ENCODE results near the gene PATE3.

The PATE3 gene, protein sequence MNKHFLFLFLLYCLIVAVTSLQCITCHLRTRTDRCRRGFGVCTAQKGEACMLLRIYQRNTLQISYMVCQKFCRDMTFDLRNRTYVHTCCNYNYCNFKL

DNA sequence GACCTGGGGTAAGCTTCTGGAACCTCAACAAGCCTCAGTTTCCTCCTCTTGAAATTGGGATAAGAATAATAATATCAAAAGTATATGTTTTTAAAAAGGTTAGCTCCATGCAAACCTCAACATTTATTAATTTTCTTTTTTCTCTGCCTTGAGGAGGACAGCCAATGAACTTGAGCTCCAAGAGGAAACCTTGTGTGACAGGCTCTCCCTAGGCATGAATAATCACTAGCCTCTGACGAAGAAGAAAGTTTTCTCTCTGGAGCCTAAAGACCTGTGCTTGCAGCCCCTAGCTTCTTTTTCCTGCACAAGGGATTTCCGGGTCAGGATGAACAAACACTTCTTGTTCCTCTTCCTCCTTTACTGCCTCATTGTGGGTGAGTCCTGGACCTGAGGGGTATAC is at the start of gene PATE3:
TSS of gene PATE3 (plus strand) at position 301 of the 400 bp plus-strand sequence. CDS start at position 326, 25 bp downstream.
- no peak for DNase-seq (ENCODE audit: low spot score)

DNA sequence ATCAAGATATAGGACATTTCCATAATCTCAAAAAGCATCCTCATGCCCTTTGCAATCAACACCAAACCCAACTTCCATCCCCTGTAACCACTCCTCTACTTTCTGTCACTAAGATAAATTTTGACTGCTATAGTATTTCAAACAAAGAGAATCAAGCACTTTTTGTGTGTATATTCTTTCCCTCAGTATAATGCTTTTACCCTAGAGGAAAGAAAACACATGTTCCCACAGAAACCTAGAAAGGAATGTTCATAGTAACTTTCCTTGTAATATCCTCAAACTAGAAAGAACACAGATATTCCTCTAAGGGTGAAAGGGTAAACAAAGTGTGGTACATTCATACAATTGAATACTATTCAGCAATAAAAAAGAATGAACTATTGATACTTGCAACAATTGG is 47.3 kb upstream of the PATE3 start:
- no peak for DNase-seq (ENCODE audit: low spot score)

GRCh38 chr11:125743681-125744080 is 44.2 kb upstream of the PATE3 start:
- DNase-seq (ENCODE audit: low spot score) = no peak

GRCh38 chr11:125745979-125746378 is 41.9 kb upstream of the PATE3 start, which contains the start of gene PATE1:
PATE1 (plus strand) TSS chr11:125746279; CDS start chr11:125746305, 26 bp downstream.
- DNase-seq (ENCODE audit: low spot score) = no peak

GRCh38 chr11:125750629-125751028 is 37.3 kb upstream of the PATE3 start:
- no peak for DNase-seq (ENCODE audit: low spot score)

- DNase-seq (ENCODE audit: low spot score) = no peak
These were observed 31.9 kb upstream of the PATE3 start for GRCh38 chr11:125756050-125756449.

DNA sequence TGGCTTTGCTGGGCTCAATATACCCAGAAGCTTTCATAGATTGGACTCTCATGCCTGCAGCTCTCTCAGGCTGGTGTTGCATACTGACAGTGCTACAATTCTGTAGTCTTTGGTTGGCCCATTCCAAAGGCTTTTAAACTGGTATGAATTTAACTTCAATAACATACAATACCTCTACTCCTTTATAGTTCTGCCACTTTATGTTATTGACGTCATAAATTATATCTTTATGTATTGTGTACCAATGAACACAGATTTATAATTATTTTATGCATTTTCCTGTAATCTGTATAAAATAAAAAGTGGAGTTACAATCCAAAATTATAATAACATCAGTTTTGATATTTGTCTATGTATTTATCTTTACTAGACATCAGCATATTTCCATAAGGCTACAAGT is 25.5 kb upstream of the PATE3 start:
- no peak for DNase-seq (ENCODE audit: low spot score)

GRCh38 chr11:125763483-125763882 is 24.4 kb upstream of the PATE3 start:
- no peak for DNase-seq (ENCODE audit: low spot score)

- DNase-seq (ENCODE audit: low spot score) = no peak
These were observed 21.7 kb upstream of the PATE3 start for GRCh38 chr11:125766251-125766650.

GRCh38 chr11:125768336-125769046 is 19.4 kb upstream of the PATE3 start:
- no peak for DNase-seq (ENCODE audit: low spot score)

- DNase-seq (ENCODE audit: low spot score) = no peak
These were observed 17.3 kb upstream of the PATE3 start for GRCh38 chr11:125770583-125770982.

GRCh38 chr11:125772834-125773505 is 15.0 kb upstream of the PATE3 start:
- DNase-seq (ENCODE audit: low spot score) = no peak

- no peak for DNase-seq (ENCODE audit: low spot score)
These were observed 14.4 kb upstream of the PATE3 start for GRCh38 chr11:125773516-125773915.

DNA sequence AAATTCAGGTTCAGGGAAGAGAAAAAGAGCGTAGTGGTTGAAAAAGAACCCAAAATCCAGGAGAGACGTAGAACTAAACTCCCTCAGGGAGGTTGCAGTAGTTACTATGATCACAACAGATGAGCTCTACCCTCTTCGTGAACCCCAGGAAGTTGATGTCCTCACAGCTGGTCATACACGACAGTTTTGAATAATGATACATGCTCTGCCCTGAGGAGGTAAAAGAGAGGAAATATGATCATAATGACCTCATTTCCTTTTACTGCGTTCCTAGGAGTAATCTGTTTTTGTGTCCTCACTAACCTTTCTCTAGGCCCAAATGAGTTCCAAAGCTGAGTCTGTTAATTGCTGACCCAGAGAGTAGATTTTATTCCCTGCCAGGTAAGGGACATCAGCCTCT is 10.6 kb upstream of the PATE3 start:
- DNase-seq (ENCODE audit: low spot score) = no peak

DNA sequence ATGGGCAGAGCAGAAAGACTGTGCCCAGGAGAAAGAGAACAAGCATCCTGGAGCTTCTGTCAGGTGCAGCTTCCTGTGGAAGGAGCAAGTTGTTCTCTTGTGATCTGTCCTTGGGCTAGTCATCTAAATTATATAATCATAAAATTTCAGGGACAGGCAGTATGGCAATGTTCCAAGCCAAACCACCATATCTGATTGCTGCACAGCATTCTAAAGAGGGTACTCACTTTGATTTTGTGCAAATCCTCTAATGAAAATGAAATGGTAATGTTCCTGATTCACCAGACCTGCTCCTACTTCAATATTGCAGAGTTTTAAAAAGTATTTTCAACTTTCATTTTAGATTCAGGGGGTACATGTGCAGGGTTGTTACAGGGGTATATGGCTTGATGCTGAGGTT is 9.2 kb upstream of the PATE3 start, which contains the start of gene PATE2:
TSS of gene PATE2 (minus strand) at position 101 of the 400 bp plus-strand sequence. CDS start at position 46, 55 bp downstream.
- no peak for DNase-seq (ENCODE audit: low spot score)

- no peak for DNase-seq (ENCODE audit: low spot score)
These were observed 3.2 kb upstream of the PATE3 start for GRCh38 chr11:125784678-125785077.

DNA sequence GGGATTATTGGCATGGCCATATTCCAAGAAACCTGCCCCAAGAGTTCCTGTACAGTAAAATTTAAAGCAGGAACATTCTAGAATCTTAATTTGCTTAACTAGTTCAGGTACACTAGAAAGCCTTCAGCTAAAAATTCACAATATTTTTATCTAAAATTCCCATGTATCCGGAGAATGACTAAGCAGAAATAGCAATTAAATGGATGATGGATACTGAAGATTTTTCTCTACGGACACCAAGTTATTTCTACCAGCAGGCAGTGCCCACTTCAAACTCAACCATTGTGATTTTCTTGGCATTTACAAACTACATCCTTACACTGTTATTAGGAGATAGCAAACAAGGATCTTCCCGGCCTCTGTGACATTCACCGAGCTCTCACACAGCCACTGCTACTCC is 2.9 kb downstream of the PATE3 start:
- DNase-seq (ENCODE audit: low spot score) = no peak

- no peak for DNase-seq (ENCODE audit: low spot score)
These were observed 9.7 kb downstream of the PATE3 start for GRCh38 chr11:125797641-125798040.

DNA sequence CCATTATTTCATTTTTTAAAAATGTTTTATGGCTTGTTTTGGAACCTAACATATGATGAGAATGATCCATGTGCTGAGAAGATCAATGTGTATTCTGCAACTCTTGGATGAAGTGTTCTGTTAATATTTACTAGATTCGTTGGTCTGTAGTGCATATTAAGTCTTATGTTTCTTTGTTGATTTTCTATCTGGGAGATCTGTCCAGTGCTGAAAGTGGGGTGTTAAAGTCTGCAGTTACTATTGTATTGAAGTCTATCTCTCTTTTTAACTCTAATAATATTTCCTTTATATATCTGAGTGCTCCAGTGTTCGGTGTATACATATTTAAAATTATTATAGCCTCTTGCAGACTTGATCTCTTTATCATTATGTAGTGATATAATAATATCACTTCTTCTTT is 11.9 kb downstream of the PATE3 start:
- DNase-seq (ENCODE audit: low spot score) = no peak

- no peak for DNase-seq (ENCODE audit: low spot score)
These were observed 14.5 kb downstream of the PATE3 start for GRCh38 chr11:125802387-125802786.

- DNase-seq (ENCODE audit: low spot score) = no peak
These were observed 20.0 kb downstream of the PATE3 start for GRCh38 chr11:125807909-125808308.

GRCh38 chr11:125833016-125833415 is 45.1 kb downstream of the PATE3 start, which contains the start of gene PATE4:
PATE4 (plus strand) TSS chr11:125833316; CDS start chr11:125833360, 44 bp downstream.
- DNase-seq (ENCODE audit: low spot score) = no peak

DNA sequence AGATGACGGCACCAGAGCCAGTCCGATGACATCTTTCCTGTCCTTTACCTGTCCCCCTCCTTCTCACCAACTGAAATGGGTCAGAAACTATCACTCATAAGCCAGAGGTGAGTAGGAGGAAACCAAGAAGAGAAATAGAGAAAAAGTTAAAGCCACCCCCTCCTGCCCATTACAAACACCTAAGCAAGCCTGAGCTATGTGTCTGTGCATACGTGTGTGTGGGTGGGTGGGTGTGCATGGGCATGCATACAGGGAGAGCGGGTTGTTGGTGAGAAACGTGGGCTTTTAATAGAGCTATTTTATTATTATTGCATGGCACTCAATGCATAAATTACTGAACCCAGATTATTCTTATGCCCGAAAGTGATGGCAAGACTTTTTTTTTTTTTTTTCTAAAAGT is 47.8 kb downstream of the PATE3 start:
- DNase-seq (ENCODE audit: low spot score) = no peak
